Stimulated activated CD4-positive, alpha-beta T cell treated with anti-CD3 and anti-CD28 coated beads, TNF-alpha, amount 100 ng/mL, for 24 hours (primary cell): ENCODE data around the gene GALR1.

ENCODE experiments used
- DNase-seq, 3 experiments: peaks; one replicate each; pipeline ENCODE4 v3.0.0-alpha.2; 2020; ENCODE audit warnings: low read depth in 3 of 3

Gene GALR1

GRCh38 chr18:77320971-77321559 lies 71.4 kb downstream of the GALR1 start:
- DNase-seq = no peak

GRCh38 chr18:77321823-77322805 lies 72.5 kb downstream of the GALR1 start:
- no peak for DNase-seq

GRCh38 chr18:77323640-77324299 lies 74.1 kb downstream of the GALR1 start:
- no peak for DNase-seq
